C4-2B (cell line): ENCODE measurements around the gene MICA.
A peak's percentile ranks its signal among the peaks of the same experiment; 100 is the strongest.

Experiments used
- ZFX ChIP-seq: fragments of 450-650 bp; IDR thresholded peaks from 2 replicates; pipeline ENCODE4 v1.6.1; 2017
- TF ChIP-seq, protein P1 (sequence below): fragments of 450-650 bp; conservative IDR thresholded peaks from 2 replicates; pipeline ENCODE4 v1.5.1; 2017; ENCODE audit warnings: mild to moderate bottlenecking

DNA sequence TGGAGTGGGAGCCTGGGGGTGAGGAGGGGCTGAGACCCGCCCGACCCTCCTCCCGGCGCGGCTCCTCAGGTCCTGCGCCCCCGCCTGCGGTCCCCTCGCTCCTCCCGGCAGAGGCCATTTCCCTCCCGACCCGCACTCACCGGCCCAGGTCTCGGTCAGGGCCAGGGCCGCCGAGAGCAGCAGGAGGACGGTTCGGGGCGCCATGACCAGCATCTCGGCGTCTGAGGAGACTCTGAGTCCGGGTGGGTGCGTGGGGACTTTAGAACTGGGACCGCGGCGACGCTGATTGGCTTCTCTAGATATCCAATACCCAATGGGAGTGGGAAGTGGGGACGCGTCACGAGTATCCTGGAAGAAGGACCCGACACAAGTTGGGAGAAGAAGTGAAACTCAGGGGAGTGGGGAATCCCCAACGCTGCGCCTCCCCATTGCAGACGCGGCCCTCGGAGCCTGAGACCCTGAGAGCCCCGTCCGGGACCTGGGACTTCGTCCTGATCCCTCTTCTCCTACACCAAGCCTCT, 46.4 kb upstream of the MICA start, which contains the start of gene HLA-B:
- TF ChIP-seq, protein P1, sequence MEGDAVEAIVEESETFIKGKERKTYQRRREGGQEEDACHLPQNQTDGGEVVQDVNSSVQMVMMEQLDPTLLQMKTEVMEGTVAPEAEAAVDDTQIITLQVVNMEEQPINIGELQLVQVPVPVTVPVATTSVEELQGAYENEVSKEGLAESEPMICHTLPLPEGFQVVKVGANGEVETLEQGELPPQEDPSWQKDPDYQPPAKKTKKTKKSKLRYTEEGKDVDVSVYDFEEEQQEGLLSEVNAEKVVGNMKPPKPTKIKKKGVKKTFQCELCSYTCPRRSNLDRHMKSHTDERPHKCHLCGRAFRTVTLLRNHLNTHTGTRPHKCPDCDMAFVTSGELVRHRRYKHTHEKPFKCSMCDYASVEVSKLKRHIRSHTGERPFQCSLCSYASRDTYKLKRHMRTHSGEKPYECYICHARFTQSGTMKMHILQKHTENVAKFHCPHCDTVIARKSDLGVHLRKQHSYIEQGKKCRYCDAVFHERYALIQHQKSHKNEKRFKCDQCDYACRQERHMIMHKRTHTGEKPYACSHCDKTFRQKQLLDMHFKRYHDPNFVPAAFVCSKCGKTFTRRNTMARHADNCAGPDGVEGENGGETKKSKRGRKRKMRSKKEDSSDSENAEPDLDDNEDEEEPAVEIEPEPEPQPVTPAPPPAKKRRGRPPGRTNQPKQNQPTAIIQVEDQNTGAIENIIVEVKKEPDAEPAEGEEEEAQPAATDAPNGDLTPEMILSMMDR, result peak; percentile 7; the same call in 1 of the 2 replicates
- no peak for TF ChIP-seq ZFX
